HepG2 (cell line): ENCODE data around the gene PTCD1. TPM values are rescaled to one million over a fixed set of nuclear protein-coding genes. Genes with fewer than 3 reads are reported as not detected.

Experiments used
- CCAR2 ChIP-seq: fragments of 200-400 bp; formaldehyde crosslinking; optimal IDR thresholded peaks from 2 replicates; pipeline ENCODE3; 2018; ENCODE audit warnings: low read depth, mild to moderate bottlenecking, low read length, moderate library complexity
- ELF1 ChIP-seq: sonication (generic); formaldehyde crosslinking; IDR thresholded peaks from 2 replicates; pipeline ENCODE4 v1.4.0; 2020; ENCODE audit warnings: missing genetic modification reagents
- MAFF ChIP-seq: IDR thresholded peaks from 2 replicates; pipeline ENCODE4 v1.6.1; 2011; ENCODE audit warnings: low read depth, low read length, improper control_type of control experiment
- RBM22 ChIP-seq: fragments of 200-400 bp; formaldehyde crosslinking; optimal IDR thresholded peaks from 2 replicates; pipeline ENCODE3; 2017; ENCODE audit warnings: mild to moderate bottlenecking, low read length, moderate library complexity
- RBM39 ChIP-seq: fragments of 200-400 bp; formaldehyde crosslinking; IDR thresholded peaks from one replicate; pipeline ENCODE4 v1.6.1; 2018; ENCODE audit warnings: antibody characterized with exemption, mild to moderate bottlenecking, low read depth, low read length; ENCODE audit not compliant: poor library complexity, severe bottlenecking
- RXRB ChIP-seq: IDR thresholded peaks from 2 replicates; pipeline ENCODE4 v1.6.1; 2016; ENCODE audit warnings: borderline replicate concordance, missing genetic modification reagents, missing compliant biosample characterization
- SAP130 ChIP-seq: IDR thresholded peaks from 2 replicates; pipeline ENCODE4 v1.6.1; 2016; ENCODE audit warnings: low read depth
- TAF1 ChIP-seq: sonication (generic); formaldehyde crosslinking; IDR thresholded peaks from 2 replicates; pipeline ENCODE4 v1.4.0; 2020; ENCODE audit warnings: missing genetic modification reagents
- TCF7L2 ChIP-seq: IDR thresholded peaks from 2 replicates; pipeline ENCODE4 v1.6.1; 2011; ENCODE audit warnings: mild to moderate bottlenecking, low read depth, low read length, moderate library complexity
- ZEB1 ChIP-seq: IDR thresholded peaks from 2 replicates; pipeline ENCODE4 v1.6.1; 2012; ENCODE audit warnings: mild to moderate bottlenecking, low read depth, inconsistent platforms; ENCODE audit not compliant: insufficient replicate concordance
- ZHX2 ChIP-seq, 2 experiments: sonication (generic) in 1 of 2; formaldehyde crosslinking in 1 of 2; IDR thresholded peaks; 2 replicates each; pipeline versions ENCODE4 v1.6.1 to v1.9.0; 2014 to 2022; ENCODE audit warnings: antibody characterized with exemption in 1 of 2, borderline replicate concordance in 1 of 2, inconsistent platforms in 1 of 2, low read depth in 1 of 2, missing genetic modification reagents in 1 of 2
- ZNF574 ChIP-seq: sonication (generic); formaldehyde crosslinking; IDR thresholded peaks from 2 replicates; pipeline ENCODE4 v1.4.0; 2020; ENCODE audit warnings: missing genetic modification reagents
- ZNF609 ChIP-seq: sonication (generic); formaldehyde crosslinking; IDR thresholded peaks from 2 replicates; pipeline ENCODE4 v1.4.0; 2020; ENCODE audit warnings: mild to moderate bottlenecking, missing genetic modification reagents, borderline replicate concordance
- ZNF652 ChIP-seq: IDR thresholded peaks from 2 replicates; pipeline ENCODE4 v1.6.1; 2016; ENCODE audit warnings: low read depth, borderline replicate concordance
- ZNF660 ChIP-seq: sonication (generic); formaldehyde crosslinking; IDR thresholded peaks from 2 replicates; pipeline ENCODE4 v1.5.1; 2020; ENCODE audit warnings: mild to moderate bottlenecking, low read depth, missing genetic modification reagents, borderline replicate concordance
- polyA plus RNA-seq, 8 experiments: library from polyadenylated mRNA; depleted of rRNA in 3 of 8; stranded (reverse) in 7 of 8; unstranded in 1 of 8; fragments of >200 nt; fragmentation: Illumina TruSeq in 4 of 8; extraction: Trizol in 4 of 8; gene quantifications; 2 replicates each; pipeline versions ENCODE4 v1.2.1 to v1.2.3, GENCODE V29; 2011 to 2016; ENCODE audit warnings: low read depth in 4 of 8, missing spikeins in 1 of 8, mixed read lengths in 1 of 8; ENCODE audit not compliant: insufficient read depth in 1 of 8
- total RNA-seq, 5 experiments: library from RNA; depleted of rRNA; stranded (reverse); fragments of >200 nt; fragmentation: Illumina TruSeq; extraction: Trizol; gene quantifications; 2 replicates each; pipeline ENCODE4 v1.2.3, GENCODE V29; 2016; ENCODE audit warnings: low read depth in 1 of 5

The PTCD1 gene
- total and polyA plus RNA-seq, 2 of the 13 experiments (the other 11 are each of a cell fraction or from before 2014, with no cell fraction given) = 3.0 to 8.4 TPM

GRCh38 chr7:99472561-99473314, 34.1 kb upstream of the PTCD1 start, which contains the start of gene ZNF789 (continued):
- TF ChIP-seq ZHX2 (IDR thresholded peaks at IDR 0.05; ENCODE audit: low read depth) = no peak
- no peak for TF ChIP-seq ZHX2 (CRISPR knock-in tag; IDR thresholded peaks at IDR 0.05; ENCODE audit: borderline replicate concordance)
- TF ChIP-seq ZNF660 = no peak
- no peak for TF ChIP-seq ZEB1
- no peak for TF ChIP-seq TCF7L2
- TF ChIP-seq RXRB (CRISPR knock-in tag) = peak; percentile 32; the same call in 1 of the 2 replicates
- no peak for TF ChIP-seq MAFF
- peak; percentile 88 for TF ChIP-seq TAF1 (CRISPR knock-in tag)
- TF ChIP-seq RBM22 = no peak
- peak; percentile 61; the same call in 1 of the 2 replicates for TF ChIP-seq ZNF609 (CRISPR knock-in tag)
- peak; percentile 30; the same call in 1 of the 2 replicates for TF ChIP-seq ELF1 (CRISPR knock-in tag)
- TF ChIP-seq RBM39 = peak; percentile 84
- no peak for TF ChIP-seq CCAR2
- no peak for TF ChIP-seq ZNF652 (CRISPR knock-in tag)
- peak; percentile 89 for TF ChIP-seq SAP130 (CRISPR knock-in tag)
- TF ChIP-seq ZNF574 (CRISPR knock-in tag) = peak; percentile 99
